GM12878 (cell line): Measurements from ENCODE around the gene TUBB.

Experiments used
- E4F1 ChIP-seq: fragments of 450-650 bp; IDR thresholded peaks from 2 replicates; pipeline ENCODE4 v1.6.1; 2018; ENCODE audit warnings: borderline replicate concordance, mild to moderate bottlenecking; ENCODE audit not compliant: partially characterized antibody
- EP300 ChIP-seq, 2 experiments: fragments of 150-350 bp in 1 of 2; IDR thresholded peaks; 2 replicates each; pipeline ENCODE4 v1.6.1; 2011 to 2012; ENCODE audit warnings: low read depth in 2 of 2, low read length in 2 of 2, borderline replicate concordance in 1 of 2, improper control_type of control experiment in 1 of 2, inconsistent platforms in 1 of 2; ENCODE audit not compliant: control insufficient read depth in 1 of 2
- EZH2 ChIP-seq: IDR thresholded peaks from 2 replicates; pipeline ENCODE4 v1.6.1; 2012; ENCODE audit warnings: low read depth, mild to moderate bottlenecking, control low read depth, inconsistent platforms, low read length, borderline replicate concordance; ENCODE audit not compliant: control insufficient read depth
- JUNB ChIP-seq: IDR thresholded peaks from 2 replicates; pipeline ENCODE4 v1.6.1; 2016; ENCODE audit warnings: antibody characterized with exemption, mild to moderate bottlenecking
- KDM1A ChIP-seq: fragments of 200-600 bp; sonication (generic); IDR thresholded peaks from 2 replicates; pipeline ENCODE4 v1.6.1; 2016; ENCODE audit warnings: borderline replicate concordance
- NFYB ChIP-seq: IDR thresholded peaks from 2 replicates; pipeline ENCODE4 v1.6.1; 2011; ENCODE audit warnings: low read depth, mild to moderate bottlenecking, low read length, improper control_type of control experiment, moderate library complexity; ENCODE audit not compliant: insufficient read depth
- NR2C2 ChIP-seq: IDR thresholded peaks from 2 replicates; pipeline ENCODE4 v1.6.1; 2011; ENCODE audit warnings: borderline replicate concordance, low read depth; ENCODE audit not compliant: control insufficient read depth, insufficient read length
- POLR2A ChIP-seq: IDR thresholded peaks from 2 replicates; pipeline ENCODE4 v1.6.1; 2011; ENCODE audit warnings: low read depth, mild to moderate bottlenecking, low read length
- RELA ChIP-seq: fragments of 450-650 bp; IDR thresholded peaks from 2 replicates; pipeline ENCODE4 v1.8.0; 2014; ENCODE audit warnings: borderline replicate concordance; ENCODE audit not compliant: partially characterized antibody
- ZNF384 ChIP-seq: IDR thresholded peaks from 2 replicates; pipeline ENCODE4 v1.6.1; 2012; ENCODE audit warnings: low read depth, mild to moderate bottlenecking, low read length, improper control_type of control experiment, borderline replicate concordance

DNA sequence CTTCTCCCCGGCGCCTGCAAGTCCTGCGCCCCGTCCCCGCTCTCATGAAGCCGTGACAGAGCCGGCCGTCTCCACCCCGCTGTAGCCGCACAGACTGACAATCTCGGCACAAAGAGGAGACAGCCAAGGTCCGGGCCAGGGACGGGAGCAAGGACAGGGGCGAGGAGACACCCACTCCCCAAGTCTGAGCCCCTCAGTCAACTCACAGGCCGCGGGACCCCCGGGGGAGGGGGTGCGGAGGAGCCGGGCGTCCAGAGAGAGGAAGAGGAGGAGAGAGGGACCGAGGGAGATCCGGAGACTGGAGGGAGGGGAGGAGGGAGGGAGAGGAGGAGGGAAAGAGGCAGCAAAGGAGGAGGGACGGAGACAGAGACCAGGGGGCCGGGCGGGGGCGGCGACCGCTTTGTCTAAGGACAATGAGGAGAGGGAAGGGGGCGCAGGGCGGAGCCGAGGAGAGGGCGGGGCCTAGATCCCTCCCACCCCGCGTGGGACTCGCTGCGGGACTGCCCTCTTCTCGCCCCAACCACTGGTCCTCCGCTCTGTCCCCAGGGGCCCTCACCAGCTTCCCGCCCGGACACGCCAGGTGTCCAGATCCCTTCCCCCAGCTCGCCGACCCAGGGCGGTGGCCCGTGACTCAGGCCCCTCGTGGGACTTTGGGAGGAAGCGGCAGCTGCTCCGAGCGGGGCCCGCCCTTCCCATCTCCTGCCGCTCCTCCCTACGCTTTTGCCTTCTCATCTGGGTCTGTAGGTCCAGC lies 33.1 kb upstream of the TUBB start:
- no peak for TF ChIP-seq EZH2
- no peak for TF ChIP-seq KDM1A
- TF ChIP-seq ZNF384 = no peak
- no peak for TF ChIP-seq JUNB
- no peak for TF ChIP-seq RELA
- peak; percentile 62 for TF ChIP-seq POLR2A
- no peak for TF ChIP-seq NR2C2
- TF ChIP-seq NFYB = peak; percentile 67; the same call in 1 of the 2 replicates
- peak; percentile 60 to 91 for TF ChIP-seq EP300 (IDR thresholded peaks at IDR 0.05; ENCODE audit: borderline replicate concordance in 1 of 2, control insufficient read depth in 1 of 2, low read depth in 2 of 2, low read length in 2 of 2)
- no peak for TF ChIP-seq E4F1
